Psoas muscle (tissue), 8 donors: ENCODE measurements around the gene SLC25A39. TPM values are rescaled to one million over a fixed set of nuclear protein-coding genes. Genes with fewer than 3 reads are reported as not detected.
A peak's percentile ranks its signal among the peaks of the same experiment; 100 is the strongest.

Source experiments
- ATAC-seq, 4 donors: fragments of 200-7000 bp; cut with Tn5 transposase; one replicate each; pipeline ENCODE4 v1.9.1; 2020; ENCODE audit warnings: moderate library complexity in 3 of 4, mild to moderate bottlenecking in 2 of 4
- DNase-seq, 2 donors: peaks; one replicate each; pipeline ENCODE4 v3.0.0-alpha.2; 2020
- H3K27ac ChIP-seq: fragments of 200-600 bp; one replicate; pipeline ENCODE4 v1.8.0; 2022
- H3K27me3 ChIP-seq, 3 donors: fragments of 200-600 bp in 1 of 3; one replicate each; pipeline versions ENCODE4 v1.6.1 to v1.8.0; 2013 to 2022; ENCODE audit warnings: low read length in 2 of 3, mild to moderate bottlenecking in 2 of 3, moderate library complexity in 1 of 3; ENCODE audit not compliant: insufficient read depth in 3 of 3
- H3K36me3 ChIP-seq, 2 donors: fragments of 200-600 bp in 1 of 2; one replicate each; pipeline versions ENCODE4 v1.6.1 to v1.8.0; 2013 to 2022; ENCODE audit warnings: low read depth in 1 of 2, mild to moderate bottlenecking in 1 of 2, moderate library complexity in 1 of 2; ENCODE audit not compliant: insufficient read depth in 1 of 2
- H3K4me1 ChIP-seq: fragments of 200-600 bp; one replicate; pipeline ENCODE4 v1.8.0; 2022
- H3K4me3 ChIP-seq: fragments of 200-600 bp; one replicate; pipeline ENCODE4 v1.8.0; 2022; ENCODE audit warnings: mild to moderate bottlenecking
- H3K9me3 ChIP-seq: fragments of 200-600 bp; one replicate; pipeline ENCODE4 v1.8.0; 2022
- WGBS, 3 donors: extraction: QIAGEN DNeasy Blood & Tissue Kit; methylation state at CpG; one replicate each; pipeline versions ENCODE4 v1.1.6 to v1.1.7; 2013; 5-methylcytosine and 5-hydroxymethylcytosine counted together
- intact Hi-C, 2 donors: fragments of 100-400 bp; cut with DNase I; formaldehyde crosslinking; loops; one replicate each; pipeline versions ENCODE4 v1.11.0 to v1.14.2; 2022
- polyA plus RNA-seq, 3 donors: library from polyadenylated mRNA; stranded (reverse); fragments of 200-250 nt; gene quantifications; one replicate each; pipeline ENCODE4 v1.2.3, GENCODE V29; 2013
- total RNA-seq, 4 donors: library from RNA; stranded (reverse); fragmentation: NEBNext Ultra II Directional in 2 of 4; extraction: Animal tissue kit (Norgen Biotek cat#: 25700) in 2 of 4; gene quantifications; one replicate each; pipeline versions ENCODE4 v1.2.1 to v1.2.4, GENCODE V29; 2021 to 2023
- TF ChIP-seq, protein P1 (sequence below): fragments of 200-600 bp; IDR thresholded peaks from one replicate; pipeline ENCODE4 v1.8.0; 2022; ENCODE audit warnings: antibody characterized with exemption
- donor health status: healthy with polysubstance abuse.
- donor health status: DM: no; HTN: no; CAD: no; lungs with moderate emphysema.
- donor health status: Bipolar disorder and iron deficiency.
- donor health status: healthy.
- donor health status: DM: yes; HTN: yes; CAD: no.
- donor health status: DM: no; HTN: no; CAD: no.
- donor health status: DM: no; HTN: no; CAD: no.
- donor health status: DM: yes; HTN: yes; CAD: no.

The SLC25A39 gene
- total and polyA plus RNA-seq, 7 donors, result 36.4 to 79.3 (median 42.4) TPM

DNA sequence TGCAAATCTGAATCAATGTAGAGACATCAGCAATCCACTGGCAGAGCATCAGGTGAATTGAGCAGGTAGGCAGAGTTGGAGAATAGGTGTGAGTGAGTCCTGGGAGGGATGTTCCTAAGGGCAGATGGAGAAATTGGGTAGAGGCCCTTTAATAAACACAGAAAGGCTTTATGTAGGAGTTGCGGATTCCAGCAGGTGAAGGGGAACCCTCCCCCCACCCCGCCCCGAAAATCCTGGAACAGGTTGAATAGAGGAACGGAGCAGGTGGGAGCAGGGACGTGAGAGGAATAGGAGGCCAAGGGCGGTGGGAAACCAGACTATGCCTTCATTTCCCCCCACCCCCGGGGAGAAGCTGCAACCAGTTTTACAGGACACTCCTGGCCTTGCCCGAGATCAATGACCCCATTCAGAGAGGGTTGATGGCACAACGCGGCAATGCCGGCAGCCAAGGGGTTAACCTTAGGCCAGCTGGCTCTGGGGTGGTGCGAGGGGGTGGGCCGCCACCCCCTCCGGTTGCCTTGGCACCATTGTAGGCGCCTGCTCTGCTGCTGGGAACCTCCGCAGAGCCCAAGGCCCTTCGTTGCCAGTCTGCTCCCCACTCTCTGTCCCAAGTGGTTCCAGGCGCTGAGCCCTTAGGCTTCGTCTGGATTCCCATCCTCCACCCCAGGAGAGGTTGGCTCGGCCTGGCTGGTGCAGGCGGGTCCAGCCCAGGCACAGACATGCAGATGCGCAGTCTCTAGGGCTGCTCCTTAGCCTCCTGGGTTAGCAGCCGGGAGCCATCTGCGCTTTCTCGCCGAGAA, 17.0 kb downstream of the SLC25A39 start:
- H3K27ac ChIP-seq, result no peak overlapping the region
- no peaks in the 10 kb centered on the region for H3K9me3 ChIP-seq
- H3K27me3 ChIP-seq, result peaks cover 0 to 40% (median 1%) of the 10 kb centered on the region in 3 donors
- peaks cover 3% of the 10 kb centered on the region for H3K4me1 ChIP-seq
- intact Hi-C loops, result no loop called here
- H3K36me3 ChIP-seq, result no peaks in the 10 kb centered on the region
- peak; percentile 33 to 63 (median 46) for ATAC-seq
- WGBS, 3 donors, result 2 to 4% (median 3%) methylated on average over 25 to 26 of the region's 26 CpGs
- DNase-seq, result peak in 1 of 2 donors; percentile 42
- H3K4me3 ChIP-seq, result peak overlapping the region; percentile 66
- TF ChIP-seq, protein P1, sequence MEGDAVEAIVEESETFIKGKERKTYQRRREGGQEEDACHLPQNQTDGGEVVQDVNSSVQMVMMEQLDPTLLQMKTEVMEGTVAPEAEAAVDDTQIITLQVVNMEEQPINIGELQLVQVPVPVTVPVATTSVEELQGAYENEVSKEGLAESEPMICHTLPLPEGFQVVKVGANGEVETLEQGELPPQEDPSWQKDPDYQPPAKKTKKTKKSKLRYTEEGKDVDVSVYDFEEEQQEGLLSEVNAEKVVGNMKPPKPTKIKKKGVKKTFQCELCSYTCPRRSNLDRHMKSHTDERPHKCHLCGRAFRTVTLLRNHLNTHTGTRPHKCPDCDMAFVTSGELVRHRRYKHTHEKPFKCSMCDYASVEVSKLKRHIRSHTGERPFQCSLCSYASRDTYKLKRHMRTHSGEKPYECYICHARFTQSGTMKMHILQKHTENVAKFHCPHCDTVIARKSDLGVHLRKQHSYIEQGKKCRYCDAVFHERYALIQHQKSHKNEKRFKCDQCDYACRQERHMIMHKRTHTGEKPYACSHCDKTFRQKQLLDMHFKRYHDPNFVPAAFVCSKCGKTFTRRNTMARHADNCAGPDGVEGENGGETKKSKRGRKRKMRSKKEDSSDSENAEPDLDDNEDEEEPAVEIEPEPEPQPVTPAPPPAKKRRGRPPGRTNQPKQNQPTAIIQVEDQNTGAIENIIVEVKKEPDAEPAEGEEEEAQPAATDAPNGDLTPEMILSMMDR, result no peak

DNA sequence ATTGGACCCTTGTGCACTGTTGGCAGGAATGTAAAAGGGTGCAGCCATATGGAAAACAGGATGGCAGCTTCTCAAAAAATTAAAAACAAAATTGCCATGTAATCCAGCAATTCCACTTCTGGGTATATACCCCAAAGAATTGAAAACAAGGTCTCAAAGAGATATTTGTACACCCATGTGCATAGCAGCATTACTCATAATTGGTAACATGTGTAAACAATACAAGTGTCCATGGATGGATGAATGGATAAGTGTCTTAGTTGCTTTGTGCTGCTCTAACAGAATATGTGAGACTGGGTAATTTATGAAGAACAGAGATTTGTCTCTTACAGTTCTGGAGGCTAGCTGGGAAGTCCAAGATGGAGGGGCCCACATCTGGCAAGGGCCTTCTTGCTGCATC, 20.0 kb downstream of the SLC25A39 start:
- intact Hi-C loops, result no loop called here
- H3K27me3 ChIP-seq, result peaks cover 0 to 41% (median 1%) of the 10 kb centered on the region in 3 donors
- no peak overlapping the region for H3K4me3 ChIP-seq
- DNase-seq (no peak), ATAC-seq (no peak)
- H3K4me1 ChIP-seq, result peaks cover 3% of the 10 kb centered on the region
- no peaks in the 10 kb centered on the region for H3K36me3 ChIP-seq
- H3K27ac ChIP-seq, result no peak overlapping the region
- no peaks in the 10 kb centered on the region for H3K9me3 ChIP-seq
- TF ChIP-seq, protein P1, result no peak

DNA sequence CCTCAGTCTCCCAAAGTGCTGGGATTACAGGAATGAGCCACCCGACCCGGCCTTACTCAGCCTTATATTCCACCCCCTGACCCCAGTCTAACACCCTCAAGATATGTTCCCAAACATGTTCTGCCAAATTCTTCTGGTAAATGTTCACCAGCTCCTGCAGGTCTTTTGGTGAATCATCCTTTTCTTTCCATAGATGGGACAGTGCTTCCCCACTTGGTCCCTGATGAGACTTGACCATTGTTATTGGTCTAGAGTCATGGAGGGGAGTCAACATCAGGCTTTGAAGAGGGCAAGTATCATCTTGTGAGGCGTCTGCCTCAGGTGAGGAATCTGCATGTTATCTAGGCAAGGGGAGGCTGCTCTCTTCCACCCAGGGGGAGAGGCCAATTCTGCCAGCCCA, 26.6 kb downstream of the SLC25A39 start:
- Histone ChIP-seq H3K27me3 (peaks cover 0 to 3% (median 0%) of the 10 kb centered on the region in 3 donors), H3K36me3 (no peaks in the 10 kb centered on the region), H3K9me3 (no peaks in the 10 kb centered on the region), H3K4me1 (no peaks in the 10 kb centered on the region), H3K4me3 (no peak overlapping the region), H3K27ac (no peak overlapping the region)
- TF ChIP-seq, protein P1, result no peak
- ATAC-seq (no peak), DNase-seq (no peak)
- 66 to 87% (median 74%) methylated on average over 3 of the region's 3 CpGs for whole genome bisulfite sequencing, 3 donors
- intact Hi-C loops, result no loop called here

DNA sequence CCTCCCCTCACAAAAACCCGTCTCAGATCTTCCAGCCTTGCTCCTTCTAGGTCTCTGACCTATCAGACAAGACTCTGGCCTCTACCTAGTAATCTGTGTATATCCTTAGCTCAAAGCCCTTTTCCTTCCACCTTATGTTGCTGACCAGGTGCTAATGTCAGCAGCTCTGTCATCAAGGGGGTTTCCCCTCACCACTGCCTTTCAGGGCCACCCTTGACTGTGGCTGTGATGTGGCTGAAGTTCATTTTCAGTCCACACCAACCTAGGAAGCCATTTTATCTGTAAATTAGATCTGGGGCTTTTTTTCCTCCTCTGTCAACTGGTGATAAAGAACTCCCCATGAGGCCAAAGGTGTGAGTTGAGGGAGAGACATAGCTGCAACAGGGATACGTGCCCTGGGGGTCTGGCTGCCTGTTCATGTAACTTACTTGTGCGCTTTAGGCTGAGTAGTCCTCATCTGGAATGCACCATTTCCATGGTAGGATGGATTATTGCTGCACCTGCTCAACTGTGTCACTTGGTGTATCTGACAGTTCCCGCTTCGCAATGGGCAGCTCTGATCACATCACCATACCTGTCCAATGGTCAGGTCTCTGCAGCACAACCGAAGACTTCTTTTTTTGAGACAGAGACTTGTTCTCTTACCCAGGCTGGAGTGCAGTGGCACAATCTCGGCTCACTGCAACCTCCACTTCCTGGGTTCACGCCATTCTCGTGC, 31.0 kb downstream of the SLC25A39 start:
- WGBS, 3 donors, result 74 to 78% (median 76%) methylated on average over 9 of the region's 9 CpGs
- intact Hi-C loops, result no loop called here
- no peak overlapping the region for H3K4me3 ChIP-seq

More for the DNA sequence above, 31.0 kb downstream of the SLC25A39 start:
- DNase-seq (no peak), ATAC-seq (no peak)
- H3K36me3 ChIP-seq, result no peaks in the 10 kb centered on the region
- H3K27ac ChIP-seq, result no peak overlapping the region
- no peaks in the 10 kb centered on the region for H3K27me3 ChIP-seq
- no peaks in the 10 kb centered on the region for H3K9me3 ChIP-seq
- no peaks in the 10 kb centered on the region for H3K4me1 ChIP-seq
- TF ChIP-seq, protein P1, result no peak
